Measurements from ENCODE around the gene DEF6. TPM values are rescaled to one million over a fixed set of nuclear protein-coding genes. Genes with fewer than 3 reads are reported as not detected.

Gene DEF6
- total and polyA plus RNA-seq, 2 of the 13 experiments (the other 11 are each of a cell fraction or from before 2014, with no cell fraction given), result 5.2 to 10.0 TPM

- TF ChIP-seq ARID4A (CRISPR knock-in tag; IDR thresholded peaks at IDR 0.05; ENCODE audit: borderline replicate concordance) (peak; percentile 72; the same call in 1 of the 2 replicates), ZNF567 (CRISPR knock-in tag; IDR thresholded peaks at IDR 0.05; ENCODE audit: borderline replicate concordance) (0 out of 2 replicates have a peak, but pooled peaks have one; percentile 55), MEF2D (CRISPR knock-in tag; IDR thresholded peaks at IDR 0.05) (0 out of 2 replicates have a peak, but pooled peaks have one; percentile 59), LCORL (IDR thresholded peaks at IDR 0.05) (no peak), LCORL (CRISPR knock-in tag; IDR thresholded peaks at IDR 0.05) (peak; percentile 93), CBX2 (IDR thresholded peaks at IDR 0.05; ENCODE audit: low read depth, low read length) (no peak), CBX2 (CRISPR knock-in tag; IDR thresholded peaks at IDR 0.05; ENCODE audit: low read depth) (no peak), MXI1 (IDR thresholded peaks at IDR 0.05; ENCODE audit: borderline replicate concordance, low read depth, low read length) (peak; percentile 66; the same call in 1 of the 3 replicates), PAX8 (CRISPR knock-in tag; IDR thresholded peaks at IDR 0.05; ENCODE audit: borderline replicate concordance) (0 out of 2 replicates have a peak, but pooled peaks have one; percentile 62), TBX2 (CRISPR knock-in tag; IDR thresholded peaks at IDR 0.05; ENCODE audit: borderline replicate concordance) (peak; percentile 91), AGO1 (IDR thresholded peaks at IDR 0.05; ENCODE audit: low read depth, low read length, poor library complexity, severe bottlenecking) (no peak), ZNF678 (CRISPR knock-in tag; IDR thresholded peaks at IDR 0.05) (0 out of 2 replicates have a peak, but pooled peaks have one; percentile 55), NR0B2 (CRISPR knock-in tag; IDR thresholded peaks at IDR 0.05) (no peak), ESRRA (CRISPR knock-in tag; IDR thresholded peaks at IDR 0.05; ENCODE audit: low read depth) (peak; percentile 67; the same call in 1 of the 2 replicates), ZNF230 (CRISPR knock-in tag; IDR thresholded peaks at IDR 0.05) (peak; percentile 97), ATF1 (CRISPR knock-in tag; IDR thresholded peaks at IDR 0.05) (peak; percentile 55), PLRG1 (conservative IDR thresholded peaks at IDR 0.05) (no peak), TFE3 (CRISPR knock-in tag; IDR thresholded peaks at IDR 0.05) (peak; percentile 73; the same call in 1 of the 2 replicates), ZSCAN12 (CRISPR knock-in tag; IDR thresholded peaks at IDR 0.05) (no peak), MTA1 (CRISPR knock-in tag; IDR thresholded peaks at IDR 0.05; ENCODE audit: borderline replicate concordance) (peak; percentile 87; the same call in 1 of the 2 replicates), ELF4 (CRISPR knock-in tag; IDR thresholded peaks at IDR 0.05; ENCODE audit: borderline replicate concordance) (no peak)
Observed at GRCh38 chr6:35360349-35361138, 62.9 kb downstream of the DEF6 start (continued).

All from HepG2 (cell line).